GM19099 (cell line): ENCODE measurements around the gene TENM4.

Experiments used
- POLR2A ChIP-seq: IDR thresholded peaks from 3 replicates; pipeline ENCODE4 v1.6.1; 2011; ENCODE audit warnings: low read depth; ENCODE audit not compliant: insufficient read length; ENCODE audit errors: extremely low read depth

TENM4 gene

GRCh38 chr11:79022265-79022664 is 418.6 kb downstream of the TENM4 start:
- no peak for TF ChIP-seq POLR2A

GRCh38 chr11:79021601-79022000 is 419.2 kb downstream of the TENM4 start:
- no peak for TF ChIP-seq POLR2A

- no peak for TF ChIP-seq POLR2A
Observed at GRCh38 chr11:79019975-79020374, 420.9 kb downstream of the TENM4 start.

GRCh38 chr11:79019277-79019676 is 421.6 kb downstream of the TENM4 start:
- no peak for TF ChIP-seq POLR2A

- TF ChIP-seq POLR2A, result no peak
Observed at GRCh38 chr11:79018371-79018849, 422.4 kb downstream of the TENM4 start.

- TF ChIP-seq POLR2A, result no peak
Observed at GRCh38 chr11:79017811-79018210, 423.0 kb downstream of the TENM4 start.

- TF ChIP-seq POLR2A, result no peak
Observed at GRCh38 chr11:79013509-79013908, 427.3 kb downstream of the TENM4 start.

GRCh38 chr11:79011357-79011756 is 429.5 kb downstream of the TENM4 start:
- TF ChIP-seq POLR2A, result no peak

GRCh38 chr11:79007771-79008402 is 432.9 kb downstream of the TENM4 start:
- TF ChIP-seq POLR2A, result no peak

GRCh38 chr11:79006854-79007253 is 434.0 kb downstream of the TENM4 start:
- TF ChIP-seq POLR2A, result no peak

- no peak for TF ChIP-seq POLR2A
Observed at GRCh38 chr11:78996007-78996406, 444.8 kb downstream of the TENM4 start.

- TF ChIP-seq POLR2A, result no peak
Observed at GRCh38 chr11:78995171-78995570, 445.7 kb downstream of the TENM4 start.

- TF ChIP-seq POLR2A, result no peak
Observed at GRCh38 chr11:78993802-78994430, 446.9 kb downstream of the TENM4 start.

- no peak for TF ChIP-seq POLR2A
Observed at GRCh38 chr11:78991681-78992080, 449.1 kb downstream of the TENM4 start.

- no peak for TF ChIP-seq POLR2A
Observed at GRCh38 chr11:78990261-78990660, 450.6 kb downstream of the TENM4 start.

GRCh38 chr11:78987748-78988147 is 453.1 kb downstream of the TENM4 start:
- no peak for TF ChIP-seq POLR2A

- no peak for TF ChIP-seq POLR2A
Observed at GRCh38 chr11:78986305-78986704, 454.5 kb downstream of the TENM4 start.

GRCh38 chr11:78985663-78986062 is 455.2 kb downstream of the TENM4 start:
- TF ChIP-seq POLR2A, result no peak

GRCh38 chr11:78982473-78982872 is 458.4 kb downstream of the TENM4 start:
- no peak for TF ChIP-seq POLR2A
